ENCODE results near the gene HS2ST1.
"Not testable (repeated sequence)": the region's sequence is repeated elsewhere in the genome, so short reads cannot be mapped to it uniquely, and the experiment has no call there.

Gene HS2ST1

DNA sequence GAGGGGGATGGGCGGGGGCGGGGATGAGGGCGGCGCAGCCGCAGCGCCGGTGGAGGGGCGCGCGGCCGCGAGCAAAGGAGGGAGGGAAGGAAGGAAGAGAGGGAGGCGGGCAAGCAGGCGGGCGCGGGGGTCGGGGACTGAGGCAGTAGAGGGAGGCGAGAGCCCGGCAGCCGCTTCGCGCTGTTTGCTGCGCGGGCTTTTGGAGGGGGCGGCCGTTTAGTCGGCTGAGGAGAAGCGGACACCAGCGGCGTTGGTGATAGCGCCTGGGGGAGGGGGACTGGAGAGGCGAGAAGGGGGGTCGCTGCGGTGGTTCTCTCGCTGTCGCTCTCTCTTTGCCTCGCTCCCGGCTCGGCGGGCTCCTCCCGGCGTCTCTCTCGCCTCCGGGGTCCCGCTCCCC lies at the start of gene HS2ST1:
Gene HS2ST1, plus strand, starts transcription at position 35 of the 397 bp plus-strand sequence.
- no peak for DNase-seq

DNA sequence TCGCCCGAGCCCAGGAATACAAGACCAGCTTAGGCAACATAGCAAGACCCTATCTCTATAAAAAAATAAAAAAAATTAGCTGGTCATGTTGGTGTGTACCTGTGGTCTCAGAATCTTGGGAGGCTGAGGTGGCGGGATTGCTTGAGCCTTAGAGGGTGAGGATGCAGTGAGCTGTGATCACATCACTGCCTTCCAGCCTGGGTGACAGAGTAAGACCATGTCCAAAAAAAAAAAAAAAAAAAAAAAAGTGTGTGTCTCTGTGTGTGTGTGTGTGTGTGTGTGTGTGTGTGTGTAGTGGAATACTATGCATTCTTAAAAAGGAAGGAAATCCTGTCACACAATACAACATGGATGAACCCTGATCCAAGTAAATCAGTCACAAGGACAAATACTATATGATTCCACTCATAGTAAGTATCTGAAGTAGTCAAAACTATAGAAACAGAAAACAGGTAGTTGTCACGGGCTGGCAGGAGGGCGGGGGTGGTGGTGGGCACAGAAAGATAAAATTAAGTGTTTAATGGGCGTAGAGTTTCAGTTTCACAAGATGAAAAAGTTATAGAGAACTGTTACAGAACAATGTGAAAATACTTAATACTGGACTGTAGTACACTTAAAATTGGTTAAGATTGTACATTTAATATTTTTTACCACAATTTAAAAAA lies 48.3 kb upstream of the HS2ST1 start:
- no peak for DNase-seq

DNA sequence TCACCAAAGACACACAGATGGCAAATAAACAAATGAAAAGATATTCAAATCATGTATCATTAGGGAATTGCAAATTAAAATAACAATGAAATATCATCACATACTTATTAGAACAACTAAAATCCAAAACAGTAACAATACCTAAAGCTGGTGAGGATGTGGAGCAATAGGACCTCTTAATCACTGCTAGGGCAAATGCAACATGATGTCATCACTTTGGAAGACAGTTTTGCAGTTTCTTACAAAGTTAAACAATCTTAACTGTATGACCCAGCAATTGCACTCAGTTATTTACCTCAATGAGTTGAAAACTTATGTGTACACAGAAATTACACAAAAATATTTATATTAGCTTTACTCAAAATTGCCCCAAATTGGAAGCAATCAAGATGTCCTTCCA lies 47.8 kb upstream of the HS2ST1 start:
- DNase-seq = no peak

DNA sequence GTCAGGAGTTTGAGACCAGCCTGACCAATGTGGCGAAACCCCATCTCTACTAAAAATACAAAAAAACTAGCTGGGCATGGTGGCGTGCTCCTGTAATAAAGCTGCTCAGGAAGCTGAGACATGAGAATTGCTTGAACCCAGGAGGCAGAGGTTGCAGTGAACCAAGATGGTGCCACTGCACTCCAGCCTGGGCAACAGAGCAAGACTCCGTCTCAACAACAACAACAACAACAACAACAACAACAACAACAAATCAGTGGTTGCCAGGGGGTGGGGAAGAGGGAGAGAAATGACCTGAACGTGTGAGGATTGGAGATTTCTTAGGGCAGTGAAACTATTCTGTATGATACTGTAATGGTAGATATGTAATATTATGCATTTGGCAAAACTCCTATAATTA lies 47.2 kb upstream of the HS2ST1 start:
- DNase-seq = not testable (repeated sequence)

DNA sequence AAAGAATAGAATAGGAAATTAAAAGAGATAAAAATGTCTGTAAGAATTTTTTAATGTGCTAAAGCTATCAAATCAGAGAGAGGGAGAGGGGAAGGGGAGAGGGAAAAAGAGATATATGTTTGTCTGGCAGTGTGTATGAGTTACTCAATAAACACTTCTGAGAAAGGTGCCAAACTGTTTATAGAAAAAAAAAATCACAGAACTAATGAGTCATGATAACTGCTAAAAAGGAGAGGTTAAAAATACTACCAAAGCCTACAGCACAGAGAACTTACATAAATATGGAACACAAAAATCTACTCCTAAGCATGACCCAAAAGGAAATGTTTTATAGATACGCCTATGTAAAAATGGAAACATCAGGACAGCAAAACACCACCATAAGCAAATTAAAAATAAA lies 46.0 kb upstream of the HS2ST1 start:
- no peak for DNase-seq

DNA sequence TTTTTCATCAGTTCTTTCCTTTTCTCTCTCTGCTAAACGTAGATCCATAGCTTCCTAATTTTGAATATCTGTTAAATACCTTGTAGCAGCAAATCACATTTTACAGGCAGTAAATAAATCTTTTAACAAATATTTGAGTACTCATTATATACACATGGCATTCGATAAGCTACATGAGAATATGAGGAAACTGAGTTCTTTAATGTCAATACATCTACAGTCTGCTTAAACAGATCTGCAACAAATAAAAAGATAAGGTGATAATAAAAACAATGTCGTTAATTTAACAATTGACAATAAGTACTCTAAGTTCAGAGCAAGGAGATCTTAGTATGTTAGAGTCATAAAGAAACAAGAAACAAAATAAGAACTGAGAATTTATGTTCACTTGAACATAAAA lies 43.4 kb upstream of the HS2ST1 start:
- DNase-seq = no peak

DNA sequence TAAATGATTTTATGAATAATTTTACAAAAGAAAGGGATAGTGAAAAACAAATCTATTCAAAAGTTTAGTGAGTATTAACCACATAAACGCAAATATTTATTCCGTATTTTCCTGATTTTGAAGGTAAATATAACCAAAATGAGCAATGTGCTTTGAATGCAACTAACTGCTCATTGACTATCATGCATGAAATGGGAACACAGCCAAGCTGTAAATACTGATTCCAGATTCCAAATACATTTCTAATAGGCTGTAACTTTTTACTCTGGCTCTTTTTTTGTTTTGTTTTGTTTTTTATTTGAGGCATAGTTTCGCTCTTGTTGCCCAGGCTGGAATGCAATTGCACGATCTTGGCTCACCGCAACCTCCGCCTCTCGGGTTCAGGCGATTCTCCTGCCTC lies 42.3 kb upstream of the HS2ST1 start:
- peak; percentile 3 for DNase-seq

DNA sequence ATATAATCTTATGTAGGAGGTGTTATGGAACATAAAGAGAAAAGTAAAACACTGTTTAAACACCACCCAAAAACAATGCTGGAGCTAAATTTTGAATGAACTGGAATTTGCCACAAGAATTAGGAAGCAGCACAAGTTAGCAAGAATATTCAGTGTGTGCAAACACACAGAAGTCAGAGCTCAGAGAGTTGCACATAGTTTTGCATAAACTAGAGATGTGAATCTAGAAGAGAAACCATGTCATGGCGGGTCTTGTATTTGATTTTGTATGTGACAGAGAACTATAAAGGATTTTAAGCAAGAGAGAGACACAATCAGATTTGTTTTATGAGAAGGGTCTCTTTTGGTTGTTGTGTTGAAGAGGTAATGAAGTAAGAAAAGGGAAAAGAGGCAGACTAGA lies 38.7 kb upstream of the HS2ST1 start:
- DNase-seq = no peak

DNA sequence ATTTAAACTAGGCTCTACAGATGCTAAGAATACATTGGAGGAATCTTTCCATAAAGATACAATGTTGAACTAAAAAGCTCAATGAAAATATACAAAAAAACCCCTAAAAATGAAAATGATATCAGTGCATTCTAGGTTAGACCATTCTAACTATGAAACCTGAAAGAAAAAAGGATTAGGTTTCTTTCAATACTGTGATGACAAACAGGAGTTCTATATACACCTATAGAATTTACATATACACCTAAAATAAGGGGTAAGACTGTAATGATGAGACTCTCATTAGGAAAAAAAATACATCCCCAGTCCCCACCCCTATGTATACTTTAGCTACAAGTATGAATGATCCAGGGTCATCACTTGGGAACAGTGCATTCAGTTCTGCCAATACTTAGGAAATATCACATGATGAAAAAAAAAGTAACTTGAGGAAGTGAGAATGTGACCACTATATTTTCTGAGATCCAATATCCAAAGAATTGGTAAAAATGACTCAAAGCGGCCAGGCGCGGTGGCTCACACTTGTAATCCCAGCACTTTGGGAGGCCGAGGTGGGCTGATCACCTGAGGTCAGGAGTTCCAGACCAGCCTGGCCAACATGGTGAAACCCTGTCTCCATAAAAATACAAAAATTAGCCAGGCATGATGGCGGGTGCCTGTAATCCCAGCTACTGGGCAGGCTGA lies 26.8 kb upstream of the HS2ST1 start:
- no peak for DNase-seq

DNA sequence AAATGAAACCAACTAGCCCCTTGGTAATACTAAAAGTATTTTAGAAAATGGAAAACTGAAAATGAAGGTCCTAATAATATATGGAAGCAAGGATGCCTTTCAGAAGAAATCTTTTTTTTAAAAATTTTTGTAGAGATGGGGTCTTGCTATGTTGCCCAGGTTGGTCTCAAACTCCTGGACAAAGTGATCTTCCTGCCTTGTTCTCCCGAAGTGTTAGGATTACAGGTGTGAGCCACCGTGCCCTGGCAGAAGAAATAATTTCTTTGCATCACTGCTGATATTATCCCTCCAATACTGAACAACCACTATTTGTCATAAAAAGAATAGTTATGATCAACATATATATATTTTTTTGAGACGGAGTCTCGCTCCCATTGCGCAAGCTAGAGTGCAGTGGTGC lies 26.1 kb upstream of the HS2ST1 start:
- no peak for DNase-seq

DNA sequence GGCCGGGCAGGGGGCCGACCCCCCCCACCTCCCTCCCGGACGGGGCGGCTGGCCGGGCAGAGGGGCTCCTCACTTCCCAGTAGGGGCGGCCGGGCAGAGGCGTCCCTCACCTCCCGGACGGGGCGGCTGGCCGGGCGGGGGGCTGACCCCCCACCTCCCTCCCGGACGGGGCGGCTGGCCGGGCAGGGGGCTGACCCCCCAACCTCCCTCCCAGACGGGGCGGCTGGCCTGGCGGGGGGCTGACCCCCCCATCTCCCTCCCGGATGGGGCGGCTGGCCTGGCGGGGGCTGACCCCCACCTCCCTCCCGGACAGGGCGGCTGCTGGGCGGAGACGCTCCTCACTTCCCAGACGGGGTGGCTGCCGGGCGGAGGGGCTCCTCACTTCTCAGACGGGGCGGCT lies 15.0 kb upstream of the HS2ST1 start:
- DNase-seq = not testable (repeated sequence)

DNA sequence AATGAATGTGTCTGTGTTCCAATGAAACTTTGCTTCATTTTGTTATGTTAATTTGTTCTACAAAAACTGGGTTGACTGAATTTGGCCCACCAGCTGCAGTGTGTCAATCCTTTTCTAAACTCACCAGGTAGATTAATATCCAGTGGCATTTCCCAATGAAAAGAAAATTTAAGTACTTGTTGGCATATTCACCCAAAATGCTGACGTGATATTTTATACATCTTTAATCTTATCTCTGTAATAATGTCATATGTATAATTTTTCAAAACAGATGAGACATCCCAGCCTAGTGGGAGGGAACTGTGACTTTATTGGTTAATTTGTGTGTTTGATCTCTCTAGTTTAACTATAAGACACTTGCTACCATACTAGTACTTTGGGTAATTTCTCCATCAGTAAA lies 8.6 kb upstream of the HS2ST1 start:
- DNase-seq = no peak

DNA sequence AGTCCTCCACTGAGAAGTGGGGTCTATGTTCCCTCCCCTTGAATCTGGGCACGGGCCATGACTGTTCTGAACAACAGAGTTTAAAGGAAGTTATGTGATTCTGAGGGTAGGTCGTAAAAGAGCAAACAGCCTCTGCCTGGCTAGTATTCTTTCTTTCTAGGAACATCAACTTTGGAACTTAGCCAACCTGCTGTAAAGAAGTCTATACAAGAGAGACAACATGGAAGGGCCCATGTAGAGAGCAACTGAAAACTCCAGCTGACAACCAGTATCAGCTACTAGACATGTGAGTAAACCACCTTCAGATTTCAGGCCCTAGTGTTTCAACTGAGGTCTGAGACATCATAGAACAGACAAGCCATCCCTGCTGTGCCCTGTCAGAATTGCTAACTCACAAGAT lies 8.0 kb upstream of the HS2ST1 start:
- peak; percentile 51 for DNase-seq

DNA sequence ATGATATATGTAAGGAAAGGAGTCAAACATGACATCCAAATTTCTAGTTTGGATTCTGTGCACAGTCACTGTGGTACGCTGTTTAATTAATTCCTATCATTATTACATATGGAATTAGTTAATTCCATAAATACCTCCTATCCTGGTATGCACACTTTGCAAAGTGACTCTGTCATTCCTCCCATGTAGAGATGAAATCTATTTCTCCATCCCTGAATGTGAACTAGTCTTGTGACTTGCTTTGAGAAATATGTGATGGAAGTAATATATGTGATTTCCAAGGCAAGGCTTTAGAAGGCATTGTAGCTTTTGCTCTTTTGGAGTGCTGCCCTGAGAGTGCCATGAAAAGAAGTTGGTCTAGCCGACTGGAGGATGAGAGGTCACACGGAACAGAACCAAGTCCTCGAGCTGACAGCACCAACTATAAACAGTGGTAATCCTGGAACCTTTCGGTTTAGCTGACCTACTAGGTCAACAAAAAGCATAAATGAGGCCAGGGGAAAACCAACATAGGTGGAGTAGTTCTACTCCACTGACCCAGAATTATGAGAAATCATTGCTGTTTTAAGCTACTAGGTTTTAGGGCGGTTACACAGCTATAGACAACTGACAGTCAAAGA lies 2.0 kb upstream of the HS2ST1 start:
- DNase-seq = no peak

DNA sequence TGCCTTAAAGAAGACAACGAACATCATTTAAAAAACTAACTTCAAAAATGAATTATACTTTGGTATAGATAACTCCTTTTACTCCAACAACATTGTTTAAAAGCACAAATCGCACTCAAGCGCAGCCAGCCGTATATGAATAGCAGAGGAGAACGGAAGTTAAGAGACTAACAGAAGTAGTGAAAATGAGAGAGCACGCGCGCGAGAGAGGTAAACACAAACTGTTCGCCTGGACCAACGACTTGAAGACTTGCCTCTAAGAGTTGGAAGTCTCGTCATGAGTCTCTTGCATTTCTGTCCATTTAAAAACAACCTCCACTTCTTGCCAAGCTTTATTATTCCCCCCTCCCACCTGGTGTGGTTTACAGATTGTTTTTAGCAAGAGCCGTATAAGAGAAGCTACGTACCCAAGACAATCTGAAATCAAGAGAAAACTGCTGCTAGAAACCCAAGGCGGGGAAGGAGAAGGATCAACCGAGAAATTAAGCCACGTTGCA lies 988 bp upstream of the HS2ST1 start:
- DNase-seq = peak; percentile 47

DNA sequence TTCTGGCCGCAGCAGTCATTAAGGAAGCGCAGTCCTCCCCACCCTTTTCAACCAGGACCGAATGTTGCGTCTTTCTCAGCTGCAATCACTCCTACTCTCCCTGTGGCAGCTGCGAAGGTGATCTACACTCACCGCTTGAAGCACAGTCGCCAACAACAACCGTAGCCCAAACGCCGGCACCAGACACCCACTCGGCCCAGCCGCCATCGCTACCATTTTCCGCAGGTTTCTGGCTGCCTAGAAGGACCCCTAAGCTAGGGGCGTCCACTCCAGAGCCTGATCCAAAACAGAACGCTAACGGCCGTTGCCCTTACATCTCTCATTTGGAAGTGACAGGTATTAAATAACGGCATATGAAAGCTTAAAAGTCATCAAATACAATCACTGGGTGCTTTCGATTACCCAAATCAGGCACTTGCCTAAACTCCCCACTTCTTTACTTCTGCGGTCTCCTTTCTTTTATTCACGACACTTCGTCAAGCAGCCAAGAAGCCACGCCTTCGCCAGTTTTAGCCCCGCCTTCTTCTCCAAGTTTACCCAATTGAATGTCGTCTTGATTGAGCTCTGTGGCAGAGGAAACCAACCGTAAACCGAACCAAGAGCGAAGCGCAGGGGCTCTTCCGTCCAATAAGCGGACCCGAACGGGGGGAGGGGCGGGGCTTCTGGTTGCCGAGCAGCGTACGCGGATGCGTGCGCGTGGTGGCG lies 387 bp upstream of the HS2ST1 start, which contains the start of gene SELENOF:
Gene SELENOF, minus strand, starts transcription at position 231 of the 705 bp plus-strand sequence. Its CDS starts 15 bp downstream, at position 216.
- peak; percentile 98 for DNase-seq

DNA sequence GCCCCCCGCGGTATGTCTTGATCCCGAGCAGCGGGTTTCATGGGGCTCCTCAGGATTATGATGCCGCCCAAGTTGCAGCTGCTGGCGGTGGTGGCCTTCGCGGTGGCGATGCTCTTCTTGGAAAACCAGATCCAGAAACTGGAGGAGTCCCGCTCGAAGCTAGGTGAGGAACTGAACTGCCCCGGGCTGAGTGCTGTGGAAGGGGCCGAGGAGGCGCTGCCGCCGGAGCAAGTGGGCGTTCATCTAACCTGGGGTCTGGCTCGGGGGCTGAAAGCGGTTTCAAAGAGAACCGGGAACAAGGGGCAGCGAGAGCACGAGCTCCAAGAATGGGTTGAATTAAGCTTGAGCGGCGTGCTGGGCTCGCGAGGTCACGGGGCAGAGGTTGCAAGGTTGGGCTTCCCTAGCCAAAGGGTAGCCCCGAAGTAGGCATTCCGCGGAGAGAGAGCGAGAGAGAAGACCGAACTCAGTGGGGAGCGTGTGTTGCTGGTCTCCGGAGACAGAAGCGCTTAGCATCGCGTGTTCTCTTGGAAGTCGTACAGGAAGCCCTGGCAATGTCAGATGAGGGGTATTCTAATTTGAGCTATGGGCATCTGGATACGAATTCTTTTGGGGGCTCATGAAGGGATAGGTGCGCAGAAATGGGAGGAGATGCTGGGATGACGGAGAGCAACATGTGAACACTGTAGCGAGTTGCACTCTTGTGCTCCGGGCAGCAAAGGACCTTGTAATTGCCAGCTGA lies 732 bp downstream of the HS2ST1 start:
- DNase-seq = peak; percentile 76

DNA sequence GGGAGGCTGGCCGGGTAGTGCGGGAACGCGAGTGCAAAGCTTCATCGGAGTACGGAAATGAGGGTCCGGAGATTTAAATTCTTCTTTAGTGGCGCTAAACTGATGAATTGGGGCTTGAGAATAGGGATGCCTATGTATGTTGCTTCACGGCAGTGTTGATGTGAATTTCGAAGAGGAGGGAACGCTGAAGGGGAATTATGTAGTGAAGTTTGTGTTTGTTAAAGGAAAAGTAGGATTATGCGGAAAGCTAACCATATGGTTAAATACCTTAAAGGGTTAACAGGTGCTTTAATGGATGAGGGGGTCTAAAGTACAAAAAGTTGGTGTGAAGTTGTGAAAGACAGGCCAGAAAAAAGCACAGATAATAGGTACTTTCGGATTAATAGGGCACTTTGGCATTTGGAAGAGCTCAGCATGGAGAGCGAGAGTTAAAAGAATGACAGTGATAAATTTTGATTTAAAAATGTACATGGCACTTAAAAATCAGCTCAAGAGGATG lies 1.4 kb downstream of the HS2ST1 start:
- peak; percentile 15 for DNase-seq

DNA sequence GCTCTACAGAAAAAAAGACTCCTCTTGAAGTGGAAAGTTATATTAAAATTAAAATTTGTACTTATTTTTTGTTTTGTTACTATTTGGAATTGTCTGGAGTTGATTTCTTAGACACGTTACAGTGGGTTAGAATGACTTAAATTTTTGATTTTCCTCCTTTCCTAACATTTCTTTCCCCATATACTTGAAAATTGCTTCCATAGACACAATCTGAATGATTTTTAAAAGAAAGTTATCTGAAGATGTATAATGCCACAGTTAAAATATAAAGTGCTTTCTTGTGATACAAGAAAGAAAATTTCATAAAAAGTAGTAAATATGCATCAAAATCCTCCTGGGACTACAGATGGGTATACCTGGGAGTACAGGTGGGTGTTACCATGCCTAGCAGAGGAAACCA lies 2.3 kb downstream of the HS2ST1 start:
- DNase-seq = no peak

DNA sequence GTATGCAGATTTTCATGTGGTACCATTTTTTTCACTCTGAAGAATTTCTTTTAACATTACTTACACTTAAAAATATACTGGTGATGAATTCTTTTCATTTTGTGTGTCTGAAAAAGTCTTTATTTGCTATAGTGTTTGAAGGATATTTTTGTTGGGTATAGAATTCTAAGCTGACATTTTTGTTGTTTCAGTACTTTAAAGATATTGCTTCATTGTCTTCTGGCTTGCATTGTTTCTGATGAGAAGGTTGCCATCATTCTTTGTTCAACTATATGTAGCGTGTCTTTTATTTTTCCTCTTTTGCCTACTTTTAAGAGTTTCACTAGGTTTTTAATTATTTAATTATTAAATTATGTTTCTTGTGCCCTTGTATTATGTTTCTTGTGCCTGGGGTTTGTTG lies 8.0 kb downstream of the HS2ST1 start:
- DNase-seq = no peak

DNA sequence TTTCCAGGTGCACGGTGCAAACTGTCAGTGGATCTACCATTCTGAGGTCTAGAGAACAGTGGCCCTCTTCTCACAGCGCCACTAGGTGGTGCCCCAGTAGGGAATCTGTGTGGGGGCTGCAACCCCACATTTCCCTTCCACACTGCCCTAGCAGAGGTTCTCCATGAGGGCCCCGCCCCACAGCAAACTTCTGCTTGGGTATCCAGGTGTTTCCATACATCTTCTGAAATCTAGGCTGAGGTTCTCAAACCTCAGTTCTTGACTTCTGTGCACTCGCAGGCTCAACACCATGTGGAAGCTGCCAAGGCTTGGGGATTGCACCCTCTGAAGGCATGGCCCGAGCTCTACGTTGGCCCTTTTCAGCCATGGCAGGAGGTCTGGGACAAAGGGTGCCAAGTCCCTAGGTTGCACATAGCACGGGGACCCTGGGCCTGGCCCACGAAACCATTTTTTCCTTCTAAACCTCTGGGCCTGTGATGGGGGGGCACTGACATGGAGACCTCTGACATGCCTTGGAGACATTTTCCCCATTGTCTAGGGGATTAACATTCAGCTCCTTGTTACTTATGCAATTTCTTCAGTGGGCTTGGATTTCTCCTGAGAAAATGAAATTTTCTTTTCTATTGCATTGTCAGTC lies 10.0 kb downstream of the HS2ST1 start:
- no peak for DNase-seq

DNA sequence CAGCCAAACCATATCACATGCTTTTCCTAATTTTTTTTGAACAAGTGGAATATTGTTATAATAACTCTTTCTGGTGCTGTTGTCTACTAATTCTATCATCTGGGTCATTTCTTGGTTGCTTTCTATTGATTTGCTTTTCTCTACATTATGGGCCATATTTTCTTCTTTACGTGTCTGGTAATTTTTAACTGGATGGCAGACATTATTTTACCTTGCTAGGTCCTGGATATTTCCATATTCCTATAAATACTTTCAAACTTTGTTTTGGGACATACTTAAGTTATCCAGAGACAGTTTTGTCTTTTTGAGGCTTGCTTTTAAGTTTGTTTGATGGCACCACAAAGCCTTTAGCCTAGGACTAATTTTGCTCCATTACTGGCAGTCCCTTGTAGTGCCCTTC lies 11.3 kb downstream of the HS2ST1 start:
- no peak for DNase-seq

All from NCI-H69 (cell line).